ENCODE measurements around the gene NMT1.

NMT1 gene

GRCh38 chr17:45036691-45037090 lies 24.4 kb upstream of the NMT1 start:
- no peak overlapping the region for H3K4me3 ChIP-seq (ENCODE audit: control insufficient read depth, low read depth, low read length)
- no peak for TF ChIP-seq CTCF (IDR thresholded peaks at IDR 0.05; ENCODE audit: control insufficient read depth, insufficient read depth, low read depth, low read length, missing control alignments)
- DNase-seq (ENCODE audit: low read depth): no peak

- DNase-seq (ENCODE audit: low read depth): no peak
- no peak overlapping the region for H3K4me3 ChIP-seq (ENCODE audit: control insufficient read depth, low read depth, low read length)
- no peak for TF ChIP-seq CTCF (IDR thresholded peaks at IDR 0.05; ENCODE audit: control insufficient read depth, insufficient read depth, low read depth, low read length, missing control alignments)
Measured at GRCh38 chr17:45038728-45039634, 22.1 kb upstream of the NMT1 start.

GRCh38 chr17:45040459-45040858 lies 20.7 kb upstream of the NMT1 start:
- DNase-seq (ENCODE audit: low read depth): no peak
- H3K4me3 ChIP-seq (ENCODE audit: control insufficient read depth, low read depth, low read length): no peak overlapping the region
- TF ChIP-seq CTCF (IDR thresholded peaks at IDR 0.05; ENCODE audit: control insufficient read depth, insufficient read depth, low read depth, low read length, missing control alignments): no peak

- TF ChIP-seq CTCF (IDR thresholded peaks at IDR 0.05; ENCODE audit: control insufficient read depth, insufficient read depth, low read depth, low read length, missing control alignments): no peak
- no peak for DNase-seq (ENCODE audit: low read depth)
- H3K4me3 ChIP-seq (ENCODE audit: control insufficient read depth, low read depth, low read length): no peak overlapping the region
Measured at GRCh38 chr17:45042346-45043120, 18.6 kb upstream of the NMT1 start.

GRCh38 chr17:45043813-45044540 lies 17.1 kb upstream of the NMT1 start:
- no peak for TF ChIP-seq CTCF (IDR thresholded peaks at IDR 0.05; ENCODE audit: control insufficient read depth, insufficient read depth, low read depth, low read length, missing control alignments)
- H3K4me3 ChIP-seq (ENCODE audit: control insufficient read depth, low read depth, low read length): no peak overlapping the region
- DNase-seq (ENCODE audit: low read depth): no peak

- no peak overlapping the region for H3K4me3 ChIP-seq (ENCODE audit: control insufficient read depth, low read depth, low read length)
- no peak for TF ChIP-seq CTCF (IDR thresholded peaks at IDR 0.05; ENCODE audit: control insufficient read depth, insufficient read depth, low read depth, low read length, missing control alignments)
- no peak for DNase-seq (ENCODE audit: low read depth)
Measured at GRCh38 chr17:45046537-45047125, 14.5 kb upstream of the NMT1 start.
